KMS-11 (cell line): ENCODE data around the gene NIM1K.

Experiments used
- H2AFZ ChIP-seq: fragments of 200-600 bp; sonication (generic); 2 replicates; pipeline ENCODE4 v1.6.1; 2016; ENCODE audit warnings: antibody characterized with exemption, mixed run types, low read depth
- H3K27ac ChIP-seq: fragments of 200-600 bp; sonication (generic); 2 replicates; pipeline ENCODE4 v1.6.1; 2016; ENCODE audit warnings: mild to moderate bottlenecking, mixed run types
- H3K27me3 ChIP-seq: fragments of 200-600 bp; sonication (generic); 2 replicates; pipeline ENCODE4 v1.6.1; 2017; ENCODE audit warnings: mild to moderate bottlenecking, low read depth, mixed run types, moderate library complexity; ENCODE audit not compliant: insufficient read depth
- H3K36me3 ChIP-seq: fragments of 200-600 bp; sonication (generic); 2 replicates; pipeline ENCODE4 v1.6.1; 2017; ENCODE audit warnings: mild to moderate bottlenecking, mixed run types; ENCODE audit not compliant: insufficient read depth
- H3K4me1 ChIP-seq: fragments of 200-600 bp; sonication (generic); 2 replicates; pipeline ENCODE4 v1.6.1; 2016; ENCODE audit warnings: mild to moderate bottlenecking, low read depth, mixed run types; ENCODE audit not compliant: poor library complexity, severe bottlenecking
- H3K4me2 ChIP-seq: fragments of 200-600 bp; sonication (generic); 2 replicates; pipeline ENCODE4 v1.7.0; 2016; ENCODE audit warnings: mild to moderate bottlenecking, mixed run types
- H3K4me3 ChIP-seq: fragments of 200-600 bp; sonication (generic); IDR thresholded peaks from 2 replicates; pipeline ENCODE4 v1.6.1; 2017; ENCODE audit warnings: low read depth, low read length, mixed read lengths; ENCODE audit not compliant: insufficient read depth
- H3K79me2 ChIP-seq: fragments of 200-600 bp; sonication (generic); 2 replicates; pipeline ENCODE4 v1.6.1; 2016; ENCODE audit warnings: low read depth, mixed run types; ENCODE audit not compliant: insufficient read depth
- H3K9ac ChIP-seq: fragments of 200-600 bp; sonication (generic); 2 replicates; pipeline ENCODE4 v1.6.1; 2016; ENCODE audit warnings: mild to moderate bottlenecking, mixed run types
- H4K20me1 ChIP-seq: fragments of 200-600 bp; sonication (generic); 2 replicates; pipeline ENCODE4 v1.6.1; 2016; ENCODE audit warnings: mild to moderate bottlenecking, mixed run types; ENCODE audit not compliant: insufficient read depth
- CTCF ChIP-seq: fragments of 200-600 bp; sonication (generic); conservative IDR thresholded peaks from 2 replicates; pipeline ENCODE4 v1.6.1; 2017; ENCODE audit warnings: low read depth, mild to moderate bottlenecking, antibody characterized with exemption, low read length, moderate library complexity, mixed read lengths

NIM1K gene

GRCh38 chr5:43243270-43243669 is 51.2 kb downstream of the NIM1K start:
- H4K20me1 ChIP-seq = no peaks in the 10 kb centered on the region
- no peak overlapping the region for H2AFZ ChIP-seq
- H3K36me3 ChIP-seq = no peaks in the 10 kb centered on the region
- H3K4me1 ChIP-seq = no peaks in the 10 kb centered on the region
- no peak overlapping the region for H3K27ac ChIP-seq
- H3K4me2 ChIP-seq = no peak overlapping the region
- no peaks in the 10 kb centered on the region for H3K79me2 ChIP-seq
- TF ChIP-seq CTCF = no peak
- H3K9ac ChIP-seq = no peak overlapping the region
- no peak overlapping the region for H3K4me3 ChIP-seq
- H3K27me3 ChIP-seq = no peaks in the 10 kb centered on the region

DNA sequence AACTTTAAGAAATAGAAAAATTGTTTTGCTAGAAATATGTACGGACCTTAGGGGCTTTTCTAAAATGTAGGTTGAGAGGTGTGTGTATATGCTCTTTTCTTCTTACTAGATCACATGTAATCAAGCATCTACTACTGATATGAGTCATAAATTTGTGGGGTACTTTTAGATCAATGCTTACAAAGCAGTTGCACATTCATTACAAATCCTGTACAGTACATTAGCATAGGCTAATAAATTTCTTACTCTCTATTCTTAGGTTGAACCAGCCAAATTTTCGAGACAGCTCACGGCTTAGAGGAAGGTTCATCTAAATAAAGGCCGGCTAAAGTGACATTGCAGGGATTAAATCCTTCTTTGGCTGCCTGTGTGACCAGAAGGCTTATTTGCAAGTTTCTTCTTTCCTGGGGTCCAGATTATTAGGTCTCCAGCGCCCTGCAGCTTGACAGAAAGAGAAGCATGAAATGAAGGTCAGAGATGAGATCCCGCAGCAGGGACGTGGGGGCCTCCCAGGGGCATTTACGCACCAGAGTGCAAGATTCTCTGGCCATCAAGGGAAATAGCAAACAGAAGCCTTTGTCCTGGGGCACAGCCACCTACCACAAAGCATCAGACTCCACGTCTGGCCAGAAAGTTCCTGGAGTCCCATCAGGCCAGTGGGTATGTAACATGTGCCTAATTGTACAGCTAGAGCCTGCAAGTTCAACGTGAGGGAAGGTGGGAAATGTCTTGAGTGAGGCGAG is 53.0 kb downstream of the NIM1K start:
- no peak for TF ChIP-seq CTCF
- no peaks in the 10 kb centered on the region for H3K27me3 ChIP-seq
- H3K9ac ChIP-seq = no peak overlapping the region
- H3K4me3 ChIP-seq = no peak overlapping the region
- H4K20me1 ChIP-seq = no peaks in the 10 kb centered on the region
- no peaks in the 10 kb centered on the region for H3K4me1 ChIP-seq
- H3K4me2 ChIP-seq = no peak overlapping the region
- H3K79me2 ChIP-seq = no peaks in the 10 kb centered on the region
- H3K27ac ChIP-seq = no peak overlapping the region
- H2AFZ ChIP-seq = no peak overlapping the region
- no peaks in the 10 kb centered on the region for H3K36me3 ChIP-seq

- H3K9ac ChIP-seq = no peak overlapping the region
- no peaks in the 10 kb centered on the region for H3K4me1 ChIP-seq
- no peak overlapping the region for H3K4me2 ChIP-seq
- no peak overlapping the region for H3K4me3 ChIP-seq
- H3K36me3 ChIP-seq = no peaks in the 10 kb centered on the region
- TF ChIP-seq CTCF = no peak
- H3K27me3 ChIP-seq = no peaks in the 10 kb centered on the region
- no peaks in the 10 kb centered on the region for H3K79me2 ChIP-seq
- no peak overlapping the region for H3K27ac ChIP-seq
- H2AFZ ChIP-seq = no peak overlapping the region
- H4K20me1 ChIP-seq = no peaks in the 10 kb centered on the region
Observed at GRCh38 chr5:43245724-43246385, 53.8 kb downstream of the NIM1K start.

- H3K27ac ChIP-seq = no peak overlapping the region
- TF ChIP-seq CTCF = no peak
- H3K4me1 ChIP-seq = no peaks in the 10 kb centered on the region
- H3K4me2 ChIP-seq = no peak overlapping the region
- H3K4me3 ChIP-seq = no peak overlapping the region
- no peak overlapping the region for H2AFZ ChIP-seq
- H3K36me3 ChIP-seq = no peaks in the 10 kb centered on the region
- H3K9ac ChIP-seq = no peak overlapping the region
- H3K79me2 ChIP-seq = no peaks in the 10 kb centered on the region
- no peaks in the 10 kb centered on the region for H3K27me3 ChIP-seq
- no peaks in the 10 kb centered on the region for H4K20me1 ChIP-seq
Observed at GRCh38 chr5:43251754-43252153, 59.7 kb downstream of the NIM1K start.
